H9 (cell line): Measurements from ENCODE around the gene DGKE. TPM values are rescaled to one million over a fixed set of nuclear protein-coding genes. Genes with fewer than 3 reads are reported as not detected.

Experiments used
- DNase-seq: peaks from one replicate; pipeline ENCODE4 v3.0.0-alpha.2; 2017
- H2AFZ ChIP-seq: one replicate; pipeline ENCODE4 v1.6.1; 2013; ENCODE audit warnings: mild to moderate bottlenecking, low read length, control low read depth, moderate library complexity
- H2AK5ac ChIP-seq: 2 replicates; pipeline ENCODE4 v1.6.1; 2013; ENCODE audit warnings: low read length, control low read depth, mixed read lengths; ENCODE audit not compliant: insufficient read length
- H2BK120ac ChIP-seq: one replicate; pipeline ENCODE4 v1.6.1; 2013; ENCODE audit warnings: low read depth, mild to moderate bottlenecking, low read length, control low read depth, inconsistent platforms; ENCODE audit not compliant: poor library complexity, severe bottlenecking
- H2BK12ac ChIP-seq: 2 replicates; pipeline ENCODE4 v1.6.1; 2013; ENCODE audit warnings: low read length, control low read depth, mixed read lengths, low read depth; ENCODE audit not compliant: insufficient read length
- H2BK15ac ChIP-seq: 2 replicates; pipeline ENCODE4 v1.6.1; 2013; ENCODE audit warnings: low read depth, low read length, control low read depth
- H2BK20ac ChIP-seq: one replicate; pipeline ENCODE4 v1.6.1; 2013; ENCODE audit warnings: low read depth, mild to moderate bottlenecking, low read length, control low read depth, inconsistent platforms; ENCODE audit not compliant: poor library complexity, severe bottlenecking
- H2BK5ac ChIP-seq: 2 replicates; pipeline ENCODE4 v1.6.1; 2013; ENCODE audit warnings: low read length, control low read depth, mixed read lengths; ENCODE audit not compliant: insufficient read length
- H3K14ac ChIP-seq: 2 replicates; pipeline ENCODE4 v1.6.1; 2013; ENCODE audit warnings: low read length, control low read depth; ENCODE audit not compliant: insufficient read depth
- H3K18ac ChIP-seq: 2 replicates; pipeline ENCODE4 v1.6.1; 2013; ENCODE audit warnings: low read depth, mild to moderate bottlenecking, mixed read lengths, low read length, control low read depth; ENCODE audit not compliant: insufficient read length
- H3K23ac ChIP-seq: 2 replicates; pipeline ENCODE4 v1.6.1; 2013; ENCODE audit warnings: low read length, control low read depth, mixed read lengths, low read depth; ENCODE audit not compliant: insufficient read length
- H3K23me2 ChIP-seq: 2 replicates; pipeline ENCODE4 v1.6.1; 2013; ENCODE audit warnings: low read depth, mild to moderate bottlenecking, mixed read lengths, low read length, control low read depth; ENCODE audit not compliant: insufficient read length, poor library complexity, severe bottlenecking
- H3K27ac ChIP-seq: 2 replicates; pipeline ENCODE4 v1.5.1; 2013; ENCODE audit warnings: low read length, control low read depth, mixed read lengths, low read depth; ENCODE audit not compliant: insufficient read length
- H3K27me3 ChIP-seq: 2 replicates; pipeline ENCODE4 v1.6.1; 2013; ENCODE audit warnings: low read length, control low read depth, inconsistent platforms; ENCODE audit not compliant: insufficient read depth
- H3K4ac ChIP-seq: 2 replicates; pipeline ENCODE4 v1.6.1; 2013; ENCODE audit warnings: low read depth, mild to moderate bottlenecking, control low read depth, inconsistent platforms, low read length, moderate library complexity
- H3K4me1 ChIP-seq: 2 replicates; pipeline ENCODE4 v1.6.1; 2013; ENCODE audit warnings: low read length, control low read depth, inconsistent platforms; ENCODE audit not compliant: insufficient read depth
- H3K4me2 ChIP-seq: 2 replicates; pipeline ENCODE4 v1.6.1; 2013; ENCODE audit warnings: low read length, control low read depth, mixed read lengths; ENCODE audit not compliant: insufficient read length, insufficient read depth
- H3K56ac ChIP-seq: 2 replicates; pipeline ENCODE4 v1.6.1; 2013; ENCODE audit warnings: low read depth, mild to moderate bottlenecking, mixed read lengths, low read length, control low read depth; ENCODE audit not compliant: insufficient read length
- H3K79me1 ChIP-seq: 2 replicates; pipeline ENCODE4 v1.6.1; 2013; ENCODE audit warnings: low read depth, mild to moderate bottlenecking, moderate library complexity, low read length, control low read depth, inconsistent platforms; ENCODE audit not compliant: insufficient read depth, poor library complexity, severe bottlenecking
- H3K79me2 ChIP-seq: 2 replicates; pipeline ENCODE4 v1.6.1; 2013; ENCODE audit warnings: low read length, control low read depth, inconsistent platforms; ENCODE audit not compliant: insufficient read depth
- H3K9ac ChIP-seq: 2 replicates; pipeline ENCODE4 v1.6.1; 2013; ENCODE audit warnings: low read length, control low read depth, mixed read lengths; ENCODE audit not compliant: insufficient read length; ENCODE audit errors: extremely low read depth
- H3K9me3 ChIP-seq: one replicate; pipeline ENCODE4 v1.6.1; 2013; ENCODE audit warnings: low read depth, low read length, inconsistent platforms; ENCODE audit not compliant: control insufficient read depth
- H3T11ph ChIP-seq: one replicate; pipeline ENCODE4 v1.6.1; 2013; ENCODE audit warnings: mild to moderate bottlenecking, low read length, control low read depth, inconsistent platforms
- H4K20me1 ChIP-seq: one replicate; pipeline ENCODE4 v1.6.1; 2013; ENCODE audit not compliant: control insufficient read depth, insufficient read length, insufficient read depth
- H4K5ac ChIP-seq: 2 replicates; pipeline ENCODE4 v1.6.1; 2013; ENCODE audit warnings: low read depth, mild to moderate bottlenecking, mixed read lengths, low read length, control low read depth; ENCODE audit not compliant: insufficient read length
- H4K8ac ChIP-seq: replicated peaks from 2 replicates; pipeline ENCODE4 v1.6.1; 2013; ENCODE audit warnings: low read length, control low read depth, mixed read lengths, low read depth; ENCODE audit not compliant: insufficient read length
- H4K91ac ChIP-seq: 2 replicates; pipeline ENCODE4 v1.6.1; 2013; ENCODE audit warnings: low read depth, mild to moderate bottlenecking, moderate library complexity, mixed read lengths, low read length, control low read depth; ENCODE audit not compliant: insufficient read length
- H3K27ac Mint-ChIP-seq, 3 experiments: 2 replicates in 2 of 3; 3 replicates in 1 of 3; pipeline ENCODE4 v1.8.0; 2020 to 2021; ENCODE audit warnings: mixed read lengths in 3 of 3, mild to moderate bottlenecking in 1 of 3, moderate library complexity in 1 of 3
- H3K27me3 Mint-ChIP-seq: 2 replicates; pipeline ENCODE4 v1.8.0; 2021; ENCODE audit warnings: low read depth, mild to moderate bottlenecking, moderate library complexity, mixed read lengths
- H3K36me3 Mint-ChIP-seq, 3 experiments: 2 replicates in 2 of 3; 3 replicates in 1 of 3; pipeline ENCODE4 v1.8.0; 2020 to 2021; ENCODE audit warnings: low read depth in 3 of 3, mixed read lengths in 3 of 3; ENCODE audit not compliant: insufficient read depth in 1 of 3
- H3K4me1 Mint-ChIP-seq, 2 experiments: 2 replicates each; pipeline ENCODE4 v1.8.0; 2020; ENCODE audit warnings: mixed read lengths in 2 of 2
- H3K4me3 Mint-ChIP-seq, 2 experiments: 2 replicates in 1 of 2; 3 replicates in 1 of 2; pipeline ENCODE4 v1.8.0; 2020 to 2021; ENCODE audit warnings: mild to moderate bottlenecking in 2 of 2, mixed read lengths in 2 of 2, moderate library complexity in 1 of 2
- H3K9me3 Mint-ChIP-seq, 2 experiments: 2 replicates in 1 of 2; 3 replicates in 1 of 2; pipeline ENCODE4 v1.8.0; 2020; ENCODE audit warnings: mild to moderate bottlenecking in 2 of 2, mixed read lengths in 2 of 2, moderate library complexity in 1 of 2
- CTCF ChIP-seq: fragments of 200-600 bp; sonication (generic); conservative IDR thresholded peaks from 3 replicates; pipeline ENCODE4 v1.8.0; 2021; ENCODE audit warnings: antibody characterized with exemption, mild to moderate bottlenecking
- WGBS: extraction: QIAGEN DNeasy Blood & Tissue Kit; methylation state at CpG from one replicate; pipeline ENCODE4 v1.1.7; 2013; ENCODE audit warnings: missing lambda C conversion rate, low lambda C conversion rate, mixed read lengths; ENCODE audit not compliant: insufficient read length; ENCODE audit errors: extremely low coverage; 5-methylcytosine and 5-hydroxymethylcytosine counted together
- total RNA-seq: library from RNA; stranded (reverse); gene quantifications from 2 replicates; pipeline ENCODE4 v1.2.1, GENCODE V29; 2021

Gene DGKE
- total RNA-seq, 1 experiment from 2014 or later: 4.9 TPM

DNA sequence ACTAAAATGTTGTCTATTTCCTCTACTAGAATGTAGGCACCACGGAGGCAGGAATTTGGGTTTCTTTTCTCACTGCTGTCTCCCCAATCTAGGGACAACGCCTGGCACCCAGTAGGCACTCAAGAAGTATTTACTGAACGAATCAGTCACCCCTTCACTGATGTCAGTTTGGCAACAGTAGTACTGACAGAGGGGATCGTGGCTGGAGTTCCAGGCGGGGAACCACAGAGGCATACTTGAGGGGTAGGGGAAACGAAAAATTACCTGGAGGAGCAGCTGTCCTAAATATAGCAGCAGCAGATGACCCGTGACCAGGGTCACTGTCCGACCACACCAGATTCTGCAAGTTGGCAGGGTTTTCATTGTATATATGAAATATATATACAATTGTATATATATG, 46.6 kb downstream of the DGKE start:
- Histone ChIP-seq H3K23me2 (no peaks in the 10 kb centered on the region), H4K20me1 (no peaks in the 10 kb centered on the region), H3K27me3 (no peaks in the 10 kb centered on the region), H2BK20ac (no peak overlapping the region), H4K5ac (no peak overlapping the region), H3K9me3 (no peaks in the 10 kb centered on the region), H3K23ac (no peak overlapping the region), H4K91ac (no peak overlapping the region), H3K4ac (no peak overlapping the region), H2BK120ac (no peak overlapping the region), H3K56ac (no peak overlapping the region), H4K8ac (no peak overlapping the region), H3K27ac (no peak overlapping the region), H3K79me1 (no peaks in the 10 kb centered on the region), H3K18ac (no peak overlapping the region), H3K4me1 (0 out of 2 replicates have a peak, but pooled peaks cover 3% of the 10 kb centered on the region), H3K9ac (no peak overlapping the region), H3T11ph (no peak overlapping the region), H2BK5ac (no peak overlapping the region), H2BK12ac (no peak overlapping the region), H2AK5ac (no peak overlapping the region), H3K79me2 (no peaks in the 10 kb centered on the region), H3K14ac (no peak overlapping the region), H3K4me2 (no peak overlapping the region), H2BK15ac (no peak overlapping the region), H2AFZ (no peak overlapping the region)
- no peak for DNase-seq
- no peak for TF ChIP-seq CTCF
- peaks cover 6% of the 10 kb centered on the region for H3K27me3 Mint-ChIP-seq
- no peak overlapping the region for H3K27ac Mint-ChIP-seq
- no CpG with 5 or more reads among the region's 8 CpGs for WGBS
- H3K36me3 Mint-ChIP-seq: no peaks in the 10 kb centered on the region; a peak in 1 of 7 replicates
- peaks cover 2 to 4% of the 10 kb centered on the region in 2 experiments for H3K4me1 Mint-ChIP-seq
- no peaks in the 10 kb centered on the region; a peak in 2 of 5 replicates for H3K9me3 Mint-ChIP-seq
- no peak overlapping the region for H3K4me3 Mint-ChIP-seq
